HUES48 (cell line): ENCODE results near the gene SDR9C7.
"Not testable (repeated sequence)": the region's sequence is repeated elsewhere in the genome, so short reads cannot be mapped to it uniquely, and the experiment has no call there.

Source experiments
- H3K27ac ChIP-seq: one replicate; pipeline ENCODE4 v1.7.0; 2013; ENCODE audit warnings: low read depth, low read length, inconsistent platforms
- H3K27me3 ChIP-seq: 2 replicates; pipeline ENCODE4 v1.6.1; 2013; ENCODE audit warnings: mild to moderate bottlenecking, low read length; ENCODE audit not compliant: control insufficient read depth, insufficient read depth
- H3K36me3 ChIP-seq: 2 replicates; pipeline ENCODE4 v1.6.1; 2013; ENCODE audit warnings: low read length; ENCODE audit not compliant: control insufficient read depth, insufficient read depth
- H3K4me1 ChIP-seq: 2 replicates; pipeline ENCODE4 v1.6.1; 2013; ENCODE audit warnings: mild to moderate bottlenecking, low read length; ENCODE audit not compliant: control insufficient read depth, insufficient read depth
- H3K4me3 ChIP-seq: 2 replicates; pipeline ENCODE4 v1.5.1; 2013; ENCODE audit warnings: mild to moderate bottlenecking, low read depth, low read length
- H3K9ac ChIP-seq: 2 replicates; pipeline ENCODE4 v1.6.1; 2013; ENCODE audit warnings: mild to moderate bottlenecking, low read depth, low read length, moderate library complexity
- H3K9me3 ChIP-seq: 2 replicates; pipeline ENCODE4 v1.6.1; 2013; ENCODE audit warnings: low read length; ENCODE audit not compliant: control insufficient read depth, insufficient read depth

Gene SDR9C7

DNA sequence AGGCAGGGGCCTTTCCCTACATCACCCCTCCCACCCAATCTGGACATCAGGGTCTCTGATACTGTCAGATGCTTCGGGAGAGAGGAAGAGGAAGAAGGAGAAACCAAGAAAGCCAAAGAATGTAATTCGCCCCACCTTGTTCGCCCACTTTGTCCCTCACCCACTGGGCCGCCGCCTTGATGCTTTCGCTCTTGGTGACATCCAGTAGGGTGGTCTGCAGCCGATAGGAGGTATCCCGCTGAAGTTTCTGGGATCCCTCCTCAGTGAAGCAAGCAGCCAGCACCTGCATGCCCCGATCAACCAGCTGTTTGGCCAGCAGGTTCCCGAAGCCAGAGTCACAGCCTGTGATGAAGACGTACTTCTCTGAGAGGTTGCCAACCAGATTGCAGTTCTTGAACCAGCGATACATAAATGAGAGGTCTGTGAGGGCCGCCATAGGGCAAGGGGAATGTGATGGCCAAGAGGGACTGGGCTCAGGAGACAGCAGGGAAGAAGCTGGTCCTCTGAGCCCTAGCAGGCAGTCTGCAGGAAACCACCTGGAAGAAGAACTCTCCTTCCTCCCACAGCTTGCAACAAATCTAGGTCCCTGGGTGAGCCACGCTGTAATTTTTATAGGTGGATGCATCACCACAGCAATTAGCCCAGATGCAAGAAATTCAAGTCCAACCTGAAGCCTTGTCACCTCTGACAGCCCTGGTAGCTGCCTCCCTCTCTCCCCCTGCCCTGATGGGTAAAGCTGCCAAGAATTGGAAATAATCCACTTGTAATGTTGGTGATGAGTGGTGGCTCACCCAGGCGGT is at the start of gene SDR9C7:
TSS of gene SDR9C7 (minus strand) at position 583 of the 800 bp plus-strand sequence. CDS start at position 436, 147 bp downstream.
- Histone ChIP-seq H3K36me3 (no peaks in the 10 kb centered on the region), H3K9ac (no peak within 1 kb of the TSS), H3K27ac (no peak within 1 kb of the TSS), H3K9me3 (no peaks in the 10 kb centered on the region), H3K27me3 (no peaks in the 10 kb centered on the region), H3K4me3 (no peak within 1 kb of the TSS), H3K4me1 (peaks cover 9% of the 10 kb centered on the region)

DNA sequence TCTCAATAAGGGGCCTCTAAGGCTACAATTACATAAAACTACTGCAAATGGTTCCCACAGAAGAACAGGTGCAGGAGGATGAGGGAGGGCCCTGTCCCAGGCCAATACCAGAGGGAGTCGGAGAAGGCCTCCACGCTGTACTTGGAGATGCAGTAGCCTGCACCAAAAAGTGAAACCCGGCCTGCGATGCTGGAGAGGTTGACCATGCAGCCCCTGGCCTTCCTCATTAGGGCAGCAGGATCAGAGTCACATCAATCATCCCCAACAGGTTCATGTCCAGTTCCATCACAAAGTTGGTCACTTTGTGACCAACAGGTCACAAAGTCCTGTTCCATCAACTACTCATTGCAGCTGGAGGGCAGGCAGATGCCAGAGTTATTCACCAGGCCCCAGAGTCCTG is 49.2 kb upstream of the SDR9C7 start:
- H3K27me3 ChIP-seq = no peaks in the 10 kb centered on the region
- H3K9me3 ChIP-seq = no peaks in the 10 kb centered on the region
- H3K4me1 ChIP-seq = peaks cover 7% of the 10 kb centered on the region; the same call in 1 of the 2 replicates
- H3K27ac ChIP-seq = no peak overlapping the region
- no peaks in the 10 kb centered on the region for H3K36me3 ChIP-seq
- no peak overlapping the region for H3K4me3 ChIP-seq
- no peak overlapping the region for H3K9ac ChIP-seq

DNA sequence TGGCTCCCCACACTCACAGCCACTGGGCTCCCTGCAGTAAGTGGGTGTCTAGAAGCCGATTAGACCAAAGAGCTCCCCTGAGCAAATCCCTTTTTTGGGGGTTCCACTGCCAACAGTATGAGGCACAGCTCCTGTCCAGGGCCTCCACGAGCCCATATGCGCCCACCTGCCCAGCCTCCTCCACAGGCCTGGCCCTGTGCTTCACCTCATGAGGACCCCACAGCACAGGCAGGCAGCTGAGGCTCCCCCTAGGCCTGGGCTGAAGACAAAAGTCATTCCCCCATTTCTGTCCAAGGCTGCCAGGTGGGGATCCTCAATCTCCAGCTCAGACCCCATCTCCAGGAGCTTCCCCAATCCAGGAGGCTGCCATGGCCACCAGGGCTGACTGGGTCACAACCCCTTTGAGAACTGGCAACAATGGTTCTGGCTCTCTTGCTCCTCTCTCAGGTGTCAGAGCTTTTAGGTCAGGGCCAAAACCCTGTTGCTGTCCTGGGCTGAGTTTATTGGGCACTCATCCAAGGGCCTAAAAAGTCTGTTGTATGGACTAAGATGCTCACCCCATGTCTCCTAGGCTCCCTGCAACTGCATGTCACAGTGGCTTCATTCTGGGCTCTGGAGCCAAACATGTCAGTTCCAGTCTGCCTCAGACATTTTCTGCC is 48.5 kb upstream of the SDR9C7 start:
- not testable (repeated sequence) for H3K27me3 ChIP-seq, H3K9ac ChIP-seq, H3K27ac ChIP-seq, H3K4me3 ChIP-seq, H3K9me3 ChIP-seq, H3K4me1 ChIP-seq, H3K36me3 ChIP-seq

DNA sequence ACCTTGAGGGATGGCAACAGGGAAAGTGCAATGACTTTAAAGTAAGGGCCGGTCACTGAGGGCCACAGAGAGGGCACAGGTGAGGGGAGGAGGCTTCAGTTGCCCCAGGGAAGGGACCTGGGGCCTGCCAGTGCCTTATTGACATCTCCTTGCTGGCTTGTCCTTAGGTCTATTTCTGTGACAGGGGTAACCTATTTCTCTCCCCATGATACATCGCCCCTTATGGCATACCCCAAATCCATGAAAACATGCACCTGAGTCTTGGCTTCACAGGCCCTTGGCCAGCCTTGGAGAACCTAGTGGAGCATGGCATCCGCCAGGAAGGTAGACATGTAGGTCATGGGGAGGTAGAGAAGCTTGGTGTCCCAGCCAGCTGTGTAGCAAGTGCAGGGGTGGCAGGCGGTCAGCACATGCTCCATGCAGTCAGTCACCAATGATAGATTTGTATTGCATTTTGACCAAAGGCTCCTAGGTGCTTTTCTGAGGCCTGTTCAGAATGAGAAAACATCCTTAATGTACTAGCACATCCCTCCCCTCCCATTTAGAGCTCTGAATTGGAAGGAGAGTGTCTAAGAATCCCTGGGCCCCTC is 46.8 kb upstream of the SDR9C7 start:
- H3K27ac ChIP-seq = no peak overlapping the region
- no peak overlapping the region for H3K4me3 ChIP-seq
- H3K4me1 ChIP-seq = no peaks in the 10 kb centered on the region
- H3K36me3 ChIP-seq = no peaks in the 10 kb centered on the region
- no peaks in the 10 kb centered on the region for H3K27me3 ChIP-seq
- no peaks in the 10 kb centered on the region for H3K9me3 ChIP-seq
- H3K9ac ChIP-seq = no peak overlapping the region

DNA sequence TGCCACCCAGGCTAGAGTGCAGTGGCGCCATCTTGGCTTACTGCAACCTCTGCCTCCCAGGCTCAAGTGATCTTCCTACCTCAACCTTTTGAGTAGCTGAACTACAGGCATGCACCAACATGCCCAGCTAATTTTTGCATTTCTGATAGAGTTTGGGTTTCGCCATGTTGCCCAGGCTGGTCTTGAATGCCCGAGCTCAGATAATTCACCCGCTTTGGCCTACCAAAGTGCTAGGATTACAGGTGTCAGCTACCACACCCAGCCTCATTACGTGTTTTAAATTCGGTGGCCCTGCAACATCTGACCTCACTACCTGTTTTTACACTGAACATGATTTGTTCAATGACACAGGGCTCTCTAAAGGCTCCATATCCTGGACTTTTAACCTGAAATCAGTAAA is 46.1 kb upstream of the SDR9C7 start:
- Histone ChIP-seq H3K4me1 (no peaks in the 10 kb centered on the region), H3K9ac (no peak overlapping the region), H3K9me3 (no peaks in the 10 kb centered on the region), H3K27ac (no peak overlapping the region), H3K36me3 (no peaks in the 10 kb centered on the region), H3K4me3 (no peak overlapping the region), H3K27me3 (no peaks in the 10 kb centered on the region)

DNA sequence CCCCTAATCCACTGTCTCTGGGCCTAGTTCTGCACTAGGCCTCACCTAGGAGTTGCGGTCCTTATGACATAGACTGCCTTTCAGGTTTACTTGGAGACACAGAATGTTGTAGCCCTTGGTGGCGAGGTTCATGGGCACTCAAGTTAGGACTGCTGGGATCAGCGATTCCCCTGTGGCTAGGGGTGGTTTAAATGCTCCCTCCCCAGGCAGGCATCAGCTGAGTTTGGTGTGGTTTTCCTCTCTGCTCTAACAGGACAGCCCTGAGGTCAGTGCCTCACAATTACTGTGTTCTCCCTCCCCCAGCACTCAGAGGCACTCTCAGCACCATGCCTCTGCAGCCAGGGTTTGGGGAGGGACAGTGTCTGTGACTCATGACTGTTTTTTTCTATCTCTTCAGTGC is 45.4 kb upstream of the SDR9C7 start:
- Histone ChIP-seq H3K36me3 (no peaks in the 10 kb centered on the region), H3K9me3 (no peaks in the 10 kb centered on the region), H3K27ac (no peak overlapping the region), H3K4me1 (no peaks in the 10 kb centered on the region), H3K4me3 (no peak overlapping the region), H3K9ac (no peak overlapping the region), H3K27me3 (no peaks in the 10 kb centered on the region)

DNA sequence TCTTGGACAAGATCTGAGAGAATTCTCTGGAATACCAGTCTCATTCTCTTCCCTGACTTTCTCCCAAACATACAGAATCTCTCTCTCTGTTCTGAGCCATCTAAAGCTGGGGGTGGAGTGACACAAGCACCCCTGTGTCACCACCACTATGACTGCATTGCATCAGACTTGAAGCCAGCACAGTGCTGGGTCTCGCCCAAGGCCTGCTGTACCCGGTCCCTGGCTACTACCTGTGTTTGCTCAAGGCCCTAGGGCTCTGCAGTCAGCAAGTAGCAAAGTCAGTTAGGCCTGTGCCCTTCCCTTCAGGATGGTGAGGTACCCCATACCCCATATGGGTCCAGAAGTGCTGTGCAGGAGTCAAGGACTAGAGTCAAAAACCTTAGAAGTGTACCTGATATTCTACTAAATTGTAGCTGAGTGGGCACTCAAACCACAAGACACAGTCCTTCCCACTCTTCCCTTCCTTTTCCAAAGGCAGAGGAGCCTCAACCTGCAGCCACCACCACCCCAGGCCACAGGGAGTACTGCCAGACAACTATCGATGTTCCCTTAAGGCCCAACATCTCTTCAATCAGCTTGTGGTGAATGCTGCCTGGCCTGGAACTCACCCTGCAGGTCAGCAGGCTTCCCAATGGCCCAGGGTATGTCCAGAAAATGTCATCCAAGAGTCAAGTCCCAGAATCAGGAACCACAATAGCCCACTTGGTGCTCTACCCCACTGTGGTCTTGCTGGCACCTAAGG is 44.4 kb upstream of the SDR9C7 start:
- Histone ChIP-seq H3K27me3 (no peaks in the 10 kb centered on the region), H3K4me3 (no peak overlapping the region), H3K36me3 (no peaks in the 10 kb centered on the region), H3K9me3 (no peaks in the 10 kb centered on the region), H3K4me1 (no peaks in the 10 kb centered on the region), H3K27ac (no peak overlapping the region), H3K9ac (no peak overlapping the region)

DNA sequence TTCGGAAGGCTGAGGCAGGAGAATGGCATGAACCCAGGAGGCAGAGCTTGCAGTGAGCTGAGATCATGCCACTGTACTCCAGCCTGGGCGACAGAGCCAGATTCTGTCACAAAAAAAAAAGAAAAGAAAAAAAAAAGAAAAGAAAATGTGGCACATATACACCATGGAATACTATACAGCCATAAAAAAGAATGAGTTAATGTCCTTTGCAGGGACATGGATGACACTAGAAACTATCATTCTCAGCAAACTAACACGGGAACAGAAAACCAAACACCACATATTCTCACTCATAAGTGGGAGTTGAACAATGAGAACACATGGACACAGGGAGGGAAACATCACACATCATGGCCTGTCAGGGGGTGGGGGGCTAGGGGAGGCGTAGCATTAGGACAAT is 43.2 kb upstream of the SDR9C7 start:
- H3K4me3 ChIP-seq, H3K27ac ChIP-seq, H3K9ac ChIP-seq, H3K9me3 ChIP-seq, H3K27me3 ChIP-seq, H3K4me1 ChIP-seq, H3K36me3 ChIP-seq: not testable (repeated sequence)

DNA sequence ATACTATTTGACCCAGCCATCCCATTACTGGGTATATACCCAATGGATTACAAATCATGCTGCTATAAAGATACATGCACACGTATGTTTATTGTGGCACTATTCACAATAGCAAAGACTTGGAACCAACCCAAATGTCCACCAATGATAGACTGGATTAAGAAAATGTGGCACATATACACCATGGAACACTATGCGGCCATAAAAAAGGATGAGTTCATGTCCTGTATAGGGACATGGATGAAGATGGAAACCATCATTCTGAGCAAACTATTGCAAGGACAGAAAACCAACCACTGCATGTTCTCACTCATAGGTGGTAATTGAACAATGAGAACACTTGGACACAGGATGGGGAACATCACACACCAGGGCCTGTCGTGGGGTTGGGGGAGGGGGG is 40.0 kb upstream of the SDR9C7 start:
- H3K27me3 ChIP-seq, H3K27ac ChIP-seq, H3K4me3 ChIP-seq, H3K9ac ChIP-seq, H3K4me1 ChIP-seq, H3K9me3 ChIP-seq, H3K36me3 ChIP-seq: not testable (repeated sequence)

DNA sequence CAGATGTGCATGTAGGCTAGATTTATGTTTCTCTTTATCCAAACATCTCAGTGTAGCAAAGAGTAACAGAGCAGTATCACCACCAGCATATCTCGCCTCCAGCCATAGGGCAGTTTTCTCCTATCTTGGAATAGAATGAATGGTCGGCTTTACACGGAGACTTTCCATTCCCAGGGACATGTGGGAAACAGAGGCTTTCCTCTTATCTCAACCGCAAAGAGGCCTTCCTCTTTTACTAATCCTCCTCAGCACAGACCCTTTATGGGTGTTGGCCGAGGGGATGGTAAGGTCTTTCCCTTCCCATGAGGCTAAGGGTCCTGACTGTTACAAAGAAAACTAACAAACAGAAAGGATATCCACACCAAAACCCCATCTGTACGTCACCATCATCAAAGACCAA is 34.7 kb upstream of the SDR9C7 start:
- not testable (repeated sequence) for H3K36me3 ChIP-seq, H3K27ac ChIP-seq, H3K27me3 ChIP-seq, H3K4me1 ChIP-seq, H3K9ac ChIP-seq, H3K9me3 ChIP-seq, H3K4me3 ChIP-seq
